Activated naive CD4-positive, alpha-beta T cell treated with Interleukin-2 at 50 U/mL for 16 hours (primary cell): ENCODE results near the gene CLCA4.
"Not testable (repeated sequence)": the region's sequence is repeated elsewhere in the genome, so short reads cannot be mapped to it uniquely, and the experiment has no call there.

Experiments used
- DNase-seq: peaks from one replicate; pipeline ENCODE4 v3.0.0-alpha.2; 2020

CLCA4 gene

GRCh38 chr1:86537928-86538695 lies 8.8 kb upstream of the CLCA4 start:
- no peak for DNase-seq

GRCh38 chr1:86538775-86539174 lies 8.1 kb upstream of the CLCA4 start:
- no peak for DNase-seq

GRCh38 chr1:86541859-86542258 lies 5.0 kb upstream of the CLCA4 start:
- DNase-seq: no peak

GRCh38 chr1:86542631-86543030 lies 4.2 kb upstream of the CLCA4 start:
- DNase-seq: no peak

GRCh38 chr1:86548839-86549238 lies 2.0 kb downstream of the CLCA4 start:
- no peak for DNase-seq

- DNase-seq: no peak
Measured at GRCh38 chr1:86551305-86551704, 4.4 kb downstream of the CLCA4 start.

- no peak for DNase-seq
Measured at GRCh38 chr1:86552376-86552775, 5.5 kb downstream of the CLCA4 start.

GRCh38 chr1:86557739-86558138 lies 10.9 kb downstream of the CLCA4 start:
- DNase-seq: no peak

GRCh38 chr1:86563849-86564248 lies 17.0 kb downstream of the CLCA4 start:
- no peak for DNase-seq

- no peak for DNase-seq
Measured at GRCh38 chr1:86567341-86567740, 20.5 kb downstream of the CLCA4 start.

GRCh38 chr1:86567878-86568277 lies 21.0 kb downstream of the CLCA4 start:
- DNase-seq: no peak

- no peak for DNase-seq
Measured at GRCh38 chr1:86573763-86574484, 27.0 kb downstream of the CLCA4 start.

GRCh38 chr1:86581231-86581630 lies 34.4 kb downstream of the CLCA4 start:
- no peak for DNase-seq

- DNase-seq: no peak
Measured at GRCh38 chr1:86582161-86582560, 35.3 kb downstream of the CLCA4 start.

GRCh38 chr1:86583032-86583431 lies 36.2 kb downstream of the CLCA4 start:
- no peak for DNase-seq

GRCh38 chr1:86583593-86583992 lies 36.7 kb downstream of the CLCA4 start:
- no peak for DNase-seq

GRCh38 chr1:86594284-86594770 lies 47.4 kb downstream of the CLCA4 start:
- DNase-seq: no peak

GRCh38 chr1:86596224-86596623 lies 49.3 kb downstream of the CLCA4 start:
- DNase-seq: no peak

GRCh38 chr1:86596741-86597290 lies 49.9 kb downstream of the CLCA4 start:
- DNase-seq: no peak

- DNase-seq: not testable (repeated sequence)
Measured at GRCh38 chr1:86606080-86606479, 59.2 kb downstream of the CLCA4 start.

- no peak for DNase-seq
Measured at GRCh38 chr1:86616433-86616832, 69.6 kb downstream of the CLCA4 start.

- DNase-seq: no peak
Measured at GRCh38 chr1:86616871-86617270, 70.0 kb downstream of the CLCA4 start.

- DNase-seq: no peak
Measured at GRCh38 chr1:86618358-86618757, 71.5 kb downstream of the CLCA4 start.

GRCh38 chr1:86619313-86619712 lies 72.4 kb downstream of the CLCA4 start:
- no peak for DNase-seq
